Measurements from ENCODE around the gene SHLD2. TPM values are rescaled to one million over a fixed set of nuclear protein-coding genes. Genes with fewer than 3 reads are reported as not detected.
"Not testable (repeated sequence)": the region's sequence is repeated elsewhere in the genome, so short reads cannot be mapped to it uniquely, and the experiment has no call there.

The SHLD2 gene
- total RNA-seq, 1 experiment from 2014 or later = 21.4 TPM

- not testable (repeated sequence) for H3K9me2 ChIP-seq (replicated peaks; ENCODE audit: insufficient read depth, low read length); H3K9me3 ChIP-seq (ENCODE audit: low read length); H3K9ac ChIP-seq (ENCODE audit: low read length); H3K4me3 ChIP-seq (ENCODE audit: low read length); H2AFZ ChIP-seq (ENCODE audit: low read length); H3K36me3 ChIP-seq (ENCODE audit: insufficient read depth, low read length); H3K79me2 ChIP-seq (ENCODE audit: low read length); H3K27me3 ChIP-seq (ENCODE audit: low read length); H3K4me1 ChIP-seq (ENCODE audit: low read length); H4K20me1 ChIP-seq (ENCODE audit: insufficient read depth, low read depth, low read length); H3K4me2 ChIP-seq (ENCODE audit: low read depth, low read length, poor library complexity, severe bottlenecking); H3K27ac ChIP-seq (ENCODE audit: low read length); DNase-seq
Measured at GRCh38 chr10:87191841-87192240, 96.8 kb downstream of the SHLD2 start.

- not testable (repeated sequence) for H4K20me1 ChIP-seq (ENCODE audit: insufficient read depth, low read depth, low read length); H3K36me3 ChIP-seq (ENCODE audit: insufficient read depth, low read length); H3K4me1 ChIP-seq (ENCODE audit: low read length); H3K79me2 ChIP-seq (ENCODE audit: low read length); H3K9ac ChIP-seq (ENCODE audit: low read length); H3K4me2 ChIP-seq (ENCODE audit: low read depth, low read length, poor library complexity, severe bottlenecking); H2AFZ ChIP-seq (ENCODE audit: low read length); H3K27ac ChIP-seq (ENCODE audit: low read length); H3K9me3 ChIP-seq (ENCODE audit: low read length); H3K4me3 ChIP-seq (ENCODE audit: low read length); DNase-seq; H3K27me3 ChIP-seq (ENCODE audit: low read length); H3K9me2 ChIP-seq (replicated peaks; ENCODE audit: insufficient read depth, low read length)
Measured at GRCh38 chr10:87200924-87201323, 105.9 kb downstream of the SHLD2 start.

DNA sequence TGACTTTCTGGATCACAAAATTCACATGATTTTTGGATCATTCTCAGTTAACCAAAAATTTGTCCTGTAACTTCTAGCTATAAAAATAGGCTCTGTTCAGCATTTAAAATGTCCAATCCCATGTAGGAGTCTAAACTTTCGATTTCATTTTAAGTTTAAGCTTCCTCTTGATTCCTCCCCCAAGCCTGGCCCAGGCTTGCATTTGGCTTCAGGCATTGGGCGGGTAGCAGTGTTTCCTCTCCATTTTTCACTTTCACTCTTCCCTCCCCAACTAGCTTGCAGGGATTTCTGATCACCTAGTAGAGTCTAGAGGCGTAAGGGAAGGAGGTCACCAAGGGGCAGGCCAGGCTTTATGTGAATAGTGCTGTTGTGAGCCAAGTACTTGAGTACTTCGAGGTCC, 109.8 kb downstream of the SHLD2 start:
- H3K79me2 ChIP-seq (ENCODE audit: low read length); H4K20me1 ChIP-seq (ENCODE audit: insufficient read depth, low read depth, low read length); H3K9me2 ChIP-seq (replicated peaks; ENCODE audit: insufficient read depth, low read length); H3K4me2 ChIP-seq (ENCODE audit: low read depth, low read length, poor library complexity, severe bottlenecking); DNase-seq; H3K4me3 ChIP-seq (ENCODE audit: low read length); H3K27ac ChIP-seq (ENCODE audit: low read length); H3K36me3 ChIP-seq (ENCODE audit: insufficient read depth, low read length); H2AFZ ChIP-seq (ENCODE audit: low read length); H3K4me1 ChIP-seq (ENCODE audit: low read length); H3K27me3 ChIP-seq (ENCODE audit: low read length); H3K9ac ChIP-seq (ENCODE audit: low read length); H3K9me3 ChIP-seq (ENCODE audit: low read length): not testable (repeated sequence)

DNA sequence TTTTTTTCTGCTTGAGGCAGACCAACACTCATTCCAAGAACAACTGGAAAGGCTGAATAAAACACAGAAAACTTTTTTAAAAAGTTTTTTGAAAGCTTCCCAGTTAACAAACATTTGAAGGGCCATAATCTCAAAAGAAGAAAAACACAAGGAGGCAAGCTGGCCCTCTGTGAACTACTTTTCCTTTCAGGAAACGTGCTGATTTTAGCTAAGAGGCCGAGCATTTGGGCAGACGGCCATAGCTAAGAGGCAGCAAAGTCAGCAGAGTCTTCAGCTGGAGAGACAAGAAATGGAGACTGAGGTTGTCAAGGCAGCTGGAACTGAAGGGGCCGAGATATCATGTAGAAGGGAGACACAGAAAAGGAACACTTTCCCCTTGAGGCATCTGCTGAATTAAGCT, 111.9 kb downstream of the SHLD2 start:
- not testable (repeated sequence) for H3K27me3 ChIP-seq (ENCODE audit: low read length); H4K20me1 ChIP-seq (ENCODE audit: insufficient read depth, low read depth, low read length); H3K27ac ChIP-seq (ENCODE audit: low read length); H3K4me2 ChIP-seq (ENCODE audit: low read depth, low read length, poor library complexity, severe bottlenecking); DNase-seq; H3K9me3 ChIP-seq (ENCODE audit: low read length); H3K36me3 ChIP-seq (ENCODE audit: insufficient read depth, low read length); H3K4me3 ChIP-seq (ENCODE audit: low read length); H2AFZ ChIP-seq (ENCODE audit: low read length); H3K9ac ChIP-seq (ENCODE audit: low read length); H3K9me2 ChIP-seq (replicated peaks; ENCODE audit: insufficient read depth, low read length); H3K79me2 ChIP-seq (ENCODE audit: low read length); H3K4me1 ChIP-seq (ENCODE audit: low read length)

- not testable (repeated sequence) for H3K9me3 ChIP-seq (ENCODE audit: low read length); H3K9me2 ChIP-seq (replicated peaks; ENCODE audit: insufficient read depth, low read length); H3K27ac ChIP-seq (ENCODE audit: low read length); H4K20me1 ChIP-seq (ENCODE audit: insufficient read depth, low read depth, low read length); H3K4me1 ChIP-seq (ENCODE audit: low read length); H2AFZ ChIP-seq (ENCODE audit: low read length); DNase-seq; H3K79me2 ChIP-seq (ENCODE audit: low read length); H3K27me3 ChIP-seq (ENCODE audit: low read length); H3K4me2 ChIP-seq (ENCODE audit: low read depth, low read length, poor library complexity, severe bottlenecking); H3K9ac ChIP-seq (ENCODE audit: low read length); H3K4me3 ChIP-seq (ENCODE audit: low read length); H3K36me3 ChIP-seq (ENCODE audit: insufficient read depth, low read length)
Measured at GRCh38 chr10:87210309-87210708, 115.3 kb downstream of the SHLD2 start.

DNA sequence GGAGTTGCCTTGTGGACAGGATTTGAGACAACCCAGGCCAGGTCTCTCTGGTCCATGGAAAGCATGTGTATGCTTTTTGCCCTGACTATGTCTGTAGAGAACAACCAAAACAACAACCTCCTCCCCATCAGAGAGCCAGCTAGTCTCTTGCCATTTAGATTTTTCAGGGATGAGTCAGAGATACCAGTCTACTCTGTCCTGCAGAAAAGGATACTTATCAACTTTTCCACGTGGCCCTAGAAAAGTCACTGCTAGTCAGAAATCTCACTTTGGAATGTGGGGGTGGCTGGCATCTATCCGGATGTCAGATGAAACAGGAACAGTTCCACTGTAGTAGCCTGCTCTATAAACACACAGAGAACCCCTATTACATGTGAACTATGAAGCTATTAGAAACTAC, 116.8 kb downstream of the SHLD2 start:
- not testable (repeated sequence) for H3K79me2 ChIP-seq (ENCODE audit: low read length); H3K36me3 ChIP-seq (ENCODE audit: insufficient read depth, low read length); H3K9me2 ChIP-seq (replicated peaks; ENCODE audit: insufficient read depth, low read length); H4K20me1 ChIP-seq (ENCODE audit: insufficient read depth, low read depth, low read length); DNase-seq; H3K27me3 ChIP-seq (ENCODE audit: low read length); H3K4me2 ChIP-seq (ENCODE audit: low read depth, low read length, poor library complexity, severe bottlenecking); H3K9ac ChIP-seq (ENCODE audit: low read length); H3K4me1 ChIP-seq (ENCODE audit: low read length); H3K27ac ChIP-seq (ENCODE audit: low read length); H3K9me3 ChIP-seq (ENCODE audit: low read length); H3K4me3 ChIP-seq (ENCODE audit: low read length); H2AFZ ChIP-seq (ENCODE audit: low read length)

DNA sequence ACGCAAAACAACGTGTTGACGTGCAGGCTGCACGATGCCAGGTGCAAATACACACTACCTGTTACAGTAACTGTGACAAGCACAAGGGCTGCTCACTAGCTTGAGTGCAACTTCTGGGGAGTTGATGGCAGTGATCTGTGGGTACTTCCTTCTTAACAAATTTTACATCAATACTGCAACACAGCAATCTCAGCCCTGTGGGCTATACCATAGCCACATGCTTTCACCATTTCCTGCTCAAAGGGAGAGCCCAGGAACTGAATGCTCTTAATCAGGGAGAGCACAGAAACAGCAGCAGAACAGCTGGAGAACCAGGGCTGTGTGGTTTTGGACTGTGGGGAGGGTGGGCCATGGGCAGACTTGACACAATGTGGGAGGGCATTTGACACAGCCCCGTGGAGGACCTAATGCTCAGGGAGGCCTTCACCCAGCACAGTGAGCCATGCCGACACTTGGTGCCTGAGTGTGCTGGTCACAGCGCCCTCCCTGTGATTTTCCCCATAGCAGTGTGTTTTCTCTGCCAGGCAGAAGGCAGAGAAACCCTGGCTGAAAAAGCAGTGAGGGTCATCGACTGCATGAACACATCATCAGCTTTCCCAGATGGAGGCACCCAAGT, 118.3 kb downstream of the SHLD2 start:
- not testable (repeated sequence) for H3K4me3 ChIP-seq (ENCODE audit: low read length); DNase-seq; H2AFZ ChIP-seq (ENCODE audit: low read length); H3K9me3 ChIP-seq (ENCODE audit: low read length); H3K79me2 ChIP-seq (ENCODE audit: low read length); H4K20me1 ChIP-seq (ENCODE audit: insufficient read depth, low read depth, low read length); H3K4me1 ChIP-seq (ENCODE audit: low read length); H3K9ac ChIP-seq (ENCODE audit: low read length); H3K27ac ChIP-seq (ENCODE audit: low read length); H3K36me3 ChIP-seq (ENCODE audit: insufficient read depth, low read length); H3K27me3 ChIP-seq (ENCODE audit: low read length); H3K4me2 ChIP-seq (ENCODE audit: low read depth, low read length, poor library complexity, severe bottlenecking); H3K9me2 ChIP-seq (replicated peaks; ENCODE audit: insufficient read depth, low read length)

DNA sequence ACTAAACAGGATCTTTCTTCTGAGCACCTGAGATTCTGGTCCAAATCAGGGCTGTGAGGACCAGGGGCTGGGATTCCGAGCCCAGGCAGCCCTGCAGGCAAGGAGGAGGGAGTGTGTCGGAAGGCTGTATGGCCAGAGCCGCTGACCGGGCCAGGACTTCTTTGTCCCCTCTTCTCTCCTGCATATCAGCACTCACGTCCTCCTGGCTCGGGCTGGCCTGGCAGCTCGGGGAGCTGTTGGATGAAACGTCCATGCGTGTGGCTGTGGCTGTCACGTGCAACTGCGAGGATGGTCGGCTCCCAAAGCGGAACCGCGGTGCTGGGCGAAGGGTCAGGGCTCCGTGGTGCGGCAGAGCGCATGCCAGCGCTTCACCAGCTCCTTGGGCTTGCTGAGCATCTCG, 118.8 kb downstream of the SHLD2 start:
- H3K9me3 ChIP-seq (ENCODE audit: low read length); H3K27ac ChIP-seq (ENCODE audit: low read length); H3K4me2 ChIP-seq (ENCODE audit: low read depth, low read length, poor library complexity, severe bottlenecking); H4K20me1 ChIP-seq (ENCODE audit: insufficient read depth, low read depth, low read length); H3K9ac ChIP-seq (ENCODE audit: low read length); DNase-seq; H3K9me2 ChIP-seq (replicated peaks; ENCODE audit: insufficient read depth, low read length); H3K4me3 ChIP-seq (ENCODE audit: low read length); H3K79me2 ChIP-seq (ENCODE audit: low read length); H3K36me3 ChIP-seq (ENCODE audit: insufficient read depth, low read length); H3K4me1 ChIP-seq (ENCODE audit: low read length); H3K27me3 ChIP-seq (ENCODE audit: low read length); H2AFZ ChIP-seq (ENCODE audit: low read length): not testable (repeated sequence)

GRCh38 chr10:87216120-87216519, 121.1 kb downstream of the SHLD2 start:
- DNase-seq; H3K4me3 ChIP-seq (ENCODE audit: low read length); H3K27me3 ChIP-seq (ENCODE audit: low read length); H3K4me2 ChIP-seq (ENCODE audit: low read depth, low read length, poor library complexity, severe bottlenecking); H3K79me2 ChIP-seq (ENCODE audit: low read length); H3K4me1 ChIP-seq (ENCODE audit: low read length); H2AFZ ChIP-seq (ENCODE audit: low read length); H3K9me2 ChIP-seq (replicated peaks; ENCODE audit: insufficient read depth, low read length); H3K9me3 ChIP-seq (ENCODE audit: low read length); H3K27ac ChIP-seq (ENCODE audit: low read length); H3K36me3 ChIP-seq (ENCODE audit: insufficient read depth, low read length); H3K9ac ChIP-seq (ENCODE audit: low read length); H4K20me1 ChIP-seq (ENCODE audit: insufficient read depth, low read depth, low read length): not testable (repeated sequence)
